HL-60/S4 treated with retinoic acid at 250 ng/mL for 4 days and 3 days (cell line): ENCODE measurements around the gene CATSPERD.

Experiments
- in situ Hi-C: fragments of 300-500 bp; cut with MboI; formaldehyde crosslinking; loops from 2 replicates; pipeline ENCODE4 v1.7.0; 2022; ENCODE audit warnings: low sequenced_read_pairs

CATSPERD gene

GRCh38 chr19:5784581-5785147 lies 64.2 kb downstream of the CATSPERD start, which contains the start of gene PRR22:
Gene PRR22 (minus strand): TSS chr19:5784746. CDS start chr19:5784660, 86 bp downstream.
- in situ Hi-C loops, result no loop called here

- in situ Hi-C loops, result no loop called here
These were observed 65.0 kb downstream of the CATSPERD start for GRCh38 chr19:5785423-5785822.

GRCh38 chr19:5786593-5787408 lies 66.4 kb downstream of the CATSPERD start:
- in situ Hi-C loops, result no loop called here

GRCh38 chr19:5787409-5788182 lies 67.2 kb downstream of the CATSPERD start:
- in situ Hi-C loops, result no loop called here

GRCh38 chr19:5788422-5788821 lies 68.0 kb downstream of the CATSPERD start:
- in situ Hi-C loops, result no loop called here

GRCh38 chr19:5789351-5789761 lies 68.9 kb downstream of the CATSPERD start:
- in situ Hi-C loops, result no loop called here

- in situ Hi-C loops, result no loop called here
These were observed 69.6 kb downstream of the CATSPERD start for GRCh38 chr19:5789886-5790558.

GRCh38 chr19:5790559-5791520 lies 70.4 kb downstream of the CATSPERD start, which contains the start of gene DUS3L:
Gene DUS3L (minus strand): TSS chr19:5791163. CDS start chr19:5791141, 22 bp downstream.
- in situ Hi-C loops, result no loop called here

GRCh38 chr19:5792224-5792623 lies 71.8 kb downstream of the CATSPERD start:
- in situ Hi-C loops, result no loop called here

- in situ Hi-C loops, result no loop called here
These were observed 72.8 kb downstream of the CATSPERD start for GRCh38 chr19:5793188-5793587.

GRCh38 chr19:5795382-5795919 lies 75.0 kb downstream of the CATSPERD start:
- in situ Hi-C loops, result no loop called here

- in situ Hi-C loops, result no loop called here
These were observed 77.8 kb downstream of the CATSPERD start for GRCh38 chr19:5798244-5798643.

GRCh38 chr19:5799247-5800241 lies 79.1 kb downstream of the CATSPERD start:
- in situ Hi-C loops, result loop anchor here (10.0 kb wide), 1 partner anchor 225 kb away; no protein-coding TSS in a partner anchor

- in situ Hi-C loops, result loop anchor here (10.0 kb wide), 1 partner anchor 224 kb away; no protein-coding TSS in a partner anchor
These were observed 80.2 kb downstream of the CATSPERD start for GRCh38 chr19:5800361-5801270.

- in situ Hi-C loops, result loop anchor here (10.0 kb wide), 1 partner anchor 223 kb away; no protein-coding TSS in a partner anchor
These were observed 81.6 kb downstream of the CATSPERD start for GRCh38 chr19:5801796-5802619.

GRCh38 chr19:5803441-5803751 lies 83.0 kb downstream of the CATSPERD start:
- in situ Hi-C loops, result loop anchor here (10.0 kb wide), 1 partner anchor 221 kb away; no protein-coding TSS in a partner anchor
